ENCODE measurements around the gene NEXN. TPM values are rescaled to one million over a fixed set of nuclear protein-coding genes. Genes with fewer than 3 reads are reported as not detected.

The NEXN gene
- total RNA-seq, 3 donors from 2014 or later (not counting 1 experiment from before 2014, with no cell fraction given): 0.85 to 1.4 (median 1.1) TPM

DNA sequence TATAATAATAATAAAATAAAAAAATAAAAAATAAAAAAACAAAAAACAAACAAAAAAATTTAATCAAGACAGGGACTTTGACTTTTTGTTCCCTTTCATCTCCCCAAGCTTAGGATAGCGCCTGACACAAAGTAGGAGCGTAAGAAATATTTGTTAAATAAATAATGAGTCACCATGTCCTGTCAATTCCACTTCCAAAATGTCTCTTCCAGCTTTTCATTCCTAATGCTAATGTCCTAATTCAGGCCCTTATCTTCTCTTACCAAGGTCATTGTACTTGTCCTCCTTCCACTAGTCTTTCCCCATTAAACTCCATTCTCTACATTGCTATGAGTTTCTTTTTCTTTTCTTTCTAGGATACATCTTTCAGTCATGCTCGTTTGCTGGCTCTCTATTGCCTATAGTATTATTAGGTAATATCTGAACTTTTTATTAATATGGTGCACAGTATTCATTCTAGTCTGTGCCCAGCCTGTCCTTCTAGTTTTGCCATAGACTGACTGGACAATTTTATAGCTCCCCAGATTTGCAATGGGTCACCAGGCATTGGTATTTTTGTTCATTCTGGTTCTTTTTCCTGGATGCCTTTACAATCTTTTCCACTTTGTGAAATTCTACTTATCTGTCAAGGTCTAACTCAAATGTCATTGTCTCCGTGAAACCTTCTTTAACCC is 11.4 kb downstream of the NEXN start:
- H3K4me1 Mint-ChIP-seq: no peaks in the 10 kb centered on the region
- no peak overlapping the region for H3K4me3 Mint-ChIP-seq
- WGBS (ENCODE audit: insufficient coverage): 100% methylated on average over 1 of the region's 4 CpGs
- no peaks in the 10 kb centered on the region for H3K9me3 Mint-ChIP-seq
- Histone ChIP-seq H3K4me1 (ENCODE audit: control insufficient read depth, insufficient read depth, low read length) (no peaks in the 10 kb centered on the region), H3K27me3 (ENCODE audit: control insufficient read depth, insufficient read depth, low read length) (no peaks in the 10 kb centered on the region), H3K36me3 (ENCODE audit: control insufficient read depth, insufficient read depth, low read length) (no peaks in the 10 kb centered on the region), H3K4me3 (ENCODE audit: low read length) (no peak overlapping the region), H3K27ac (ENCODE audit: low read length) (no peak overlapping the region), H3K9me3 (ENCODE audit: control insufficient read depth, insufficient read depth, low read length) (no peaks in the 10 kb centered on the region)
- TF ChIP-seq, protein P1, sequence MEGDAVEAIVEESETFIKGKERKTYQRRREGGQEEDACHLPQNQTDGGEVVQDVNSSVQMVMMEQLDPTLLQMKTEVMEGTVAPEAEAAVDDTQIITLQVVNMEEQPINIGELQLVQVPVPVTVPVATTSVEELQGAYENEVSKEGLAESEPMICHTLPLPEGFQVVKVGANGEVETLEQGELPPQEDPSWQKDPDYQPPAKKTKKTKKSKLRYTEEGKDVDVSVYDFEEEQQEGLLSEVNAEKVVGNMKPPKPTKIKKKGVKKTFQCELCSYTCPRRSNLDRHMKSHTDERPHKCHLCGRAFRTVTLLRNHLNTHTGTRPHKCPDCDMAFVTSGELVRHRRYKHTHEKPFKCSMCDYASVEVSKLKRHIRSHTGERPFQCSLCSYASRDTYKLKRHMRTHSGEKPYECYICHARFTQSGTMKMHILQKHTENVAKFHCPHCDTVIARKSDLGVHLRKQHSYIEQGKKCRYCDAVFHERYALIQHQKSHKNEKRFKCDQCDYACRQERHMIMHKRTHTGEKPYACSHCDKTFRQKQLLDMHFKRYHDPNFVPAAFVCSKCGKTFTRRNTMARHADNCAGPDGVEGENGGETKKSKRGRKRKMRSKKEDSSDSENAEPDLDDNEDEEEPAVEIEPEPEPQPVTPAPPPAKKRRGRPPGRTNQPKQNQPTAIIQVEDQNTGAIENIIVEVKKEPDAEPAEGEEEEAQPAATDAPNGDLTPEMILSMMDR (IDR thresholded peaks at IDR 0.05): no peak
- H3K27ac Mint-ChIP-seq: no peak overlapping the region
- intact Hi-C loops (cut with micrococcal nuclease): loop anchor here (5.0 kb wide), 1 partner anchor 1747 kb away; no protein-coding TSS in a partner anchor
- no peak for DNase-seq
- ATAC-seq: no peak
- no peaks in the 10 kb centered on the region for H3K36me3 Mint-ChIP-seq
- H3K27me3 Mint-ChIP-seq (ENCODE audit: low read depth in 2 of 2): peaks cover 0 to 2% of the 10 kb centered on the region in 2 donors

DNA sequence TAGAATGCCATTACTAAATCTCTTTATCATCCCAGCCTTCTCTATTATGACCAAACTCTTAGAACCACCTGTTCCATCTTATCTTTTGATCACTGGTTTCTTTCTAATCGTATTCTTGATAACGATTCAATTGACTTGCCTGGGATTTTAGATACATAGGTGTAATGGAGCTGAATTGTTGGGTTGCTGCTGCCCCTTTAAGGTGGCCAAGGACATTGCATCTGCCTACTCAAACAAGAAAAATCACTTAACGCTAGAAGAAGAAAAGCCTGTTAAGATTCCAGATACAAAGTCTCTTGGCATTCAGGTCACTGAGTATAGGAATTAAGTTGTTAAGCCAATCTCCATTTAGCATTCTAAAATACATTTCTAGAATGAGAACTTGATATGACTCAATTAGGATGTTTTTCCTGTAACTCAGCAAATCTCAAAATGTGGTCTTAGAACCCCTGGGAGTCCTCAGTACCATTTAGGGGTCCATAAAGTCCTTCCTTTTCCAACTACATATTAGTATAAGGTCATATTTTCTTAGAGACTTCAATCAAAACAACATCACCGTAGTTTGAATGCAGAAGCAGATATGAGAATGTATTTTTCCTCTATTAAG is 12.4 kb downstream of the NEXN start:
- 40% methylated on average over 1 of the region's 4 CpGs for WGBS (ENCODE audit: insufficient coverage)
- intact Hi-C loops (cut with micrococcal nuclease): loop anchor here (5.0 kb wide), 1 partner anchor 1748 kb away; no protein-coding TSS in a partner anchor
- Mint-ChIP-seq H3K27ac (no peak overlapping the region), H3K4me3 (no peak overlapping the region), H3K9me3 (no peaks in the 10 kb centered on the region), H3K36me3 (no peaks in the 10 kb centered on the region), H3K27me3 (ENCODE audit: low read depth in 2 of 2) (peaks cover 0 to 2% of the 10 kb centered on the region in 2 donors), H3K4me1 (no peaks in the 10 kb centered on the region)
- H3K4me1 ChIP-seq (ENCODE audit: control insufficient read depth, insufficient read depth, low read length): no peaks in the 10 kb centered on the region
- H3K27me3 ChIP-seq (ENCODE audit: control insufficient read depth, insufficient read depth, low read length): no peaks in the 10 kb centered on the region
- peak in 1 of 2 donors; percentile 43 for DNase-seq
- ATAC-seq: peak in 1 of 3 donors; percentile 39
- no peaks in the 10 kb centered on the region for H3K36me3 ChIP-seq (ENCODE audit: control insufficient read depth, insufficient read depth, low read length)
- H3K9me3 ChIP-seq (ENCODE audit: control insufficient read depth, insufficient read depth, low read length): no peaks in the 10 kb centered on the region
- no peak overlapping the region for H3K27ac ChIP-seq (ENCODE audit: low read length)
- TF ChIP-seq, protein P1 (IDR thresholded peaks at IDR 0.05): peak; percentile 8
- no peak overlapping the region for H3K4me3 ChIP-seq (ENCODE audit: low read length)

DNA sequence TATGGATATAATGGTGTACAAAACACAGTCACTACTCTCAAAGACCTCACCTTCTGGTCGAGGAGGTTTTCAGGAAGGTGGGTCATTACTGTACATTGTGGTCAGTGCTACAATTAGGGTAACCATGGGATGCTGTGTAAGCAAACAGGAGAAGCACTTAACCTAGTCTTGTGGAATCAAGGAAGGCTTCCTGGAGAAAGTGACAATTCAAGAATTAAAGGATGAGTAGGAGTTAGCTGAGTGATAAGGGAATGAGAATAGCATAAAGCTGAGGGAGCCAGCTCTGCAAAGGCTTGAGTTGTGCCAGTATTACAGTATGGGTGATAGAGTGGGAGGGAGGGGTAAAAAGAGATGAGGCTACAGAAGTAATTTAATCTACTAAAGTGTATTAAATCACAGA is 17.2 kb downstream of the NEXN start:
- Mint-ChIP-seq H3K27me3 (ENCODE audit: low read depth in 2 of 2) (no peaks in the 10 kb centered on the region), H3K9me3 (no peaks in the 10 kb centered on the region), H3K4me3 (no peak overlapping the region), H3K4me1 (no peaks in the 10 kb centered on the region), H3K27ac (no peak overlapping the region), H3K36me3 (no peaks in the 10 kb centered on the region)
- intact Hi-C loops (cut with micrococcal nuclease): no loop called here
- 100% methylated on average over 1 of the region's 1 CpG for whole genome bisulfite sequencing (ENCODE audit: insufficient coverage)
- TF ChIP-seq, protein P1 (IDR thresholded peaks at IDR 0.05): no peak
- H3K4me3 ChIP-seq (ENCODE audit: low read length): no peak overlapping the region
- H3K27ac ChIP-seq (ENCODE audit: low read length): no peak overlapping the region
- no peaks in the 10 kb centered on the region for H3K9me3 ChIP-seq (ENCODE audit: control insufficient read depth, insufficient read depth, low read length)
- H3K36me3 ChIP-seq (ENCODE audit: control insufficient read depth, insufficient read depth, low read length): no peaks in the 10 kb centered on the region
- ATAC-seq (no peak), DNase-seq (no peak)
- H3K4me1 ChIP-seq (ENCODE audit: control insufficient read depth, insufficient read depth, low read length): no peaks in the 10 kb centered on the region
- H3K27me3 ChIP-seq (ENCODE audit: control insufficient read depth, insufficient read depth, low read length): no peaks in the 10 kb centered on the region
